H9 (cell line): ENCODE data around the gene ANGPTL1. TPM values are rescaled to one million over a fixed set of nuclear protein-coding genes. Genes with fewer than 3 reads are reported as not detected.

Experiments
- DNase-seq: peaks from one replicate; pipeline ENCODE4 v3.0.0-alpha.2; 2017
- H2AFZ ChIP-seq: one replicate; pipeline ENCODE4 v1.6.1; 2013; ENCODE audit warnings: mild to moderate bottlenecking, low read length, control low read depth, moderate library complexity
- H2AK5ac ChIP-seq: 2 replicates; pipeline ENCODE4 v1.6.1; 2013; ENCODE audit warnings: low read length, control low read depth, mixed read lengths; ENCODE audit not compliant: insufficient read length
- H2BK120ac ChIP-seq: one replicate; pipeline ENCODE4 v1.6.1; 2013; ENCODE audit warnings: low read depth, mild to moderate bottlenecking, low read length, control low read depth, inconsistent platforms; ENCODE audit not compliant: poor library complexity, severe bottlenecking
- H2BK12ac ChIP-seq: 2 replicates; pipeline ENCODE4 v1.6.1; 2013; ENCODE audit warnings: low read length, control low read depth, mixed read lengths, low read depth; ENCODE audit not compliant: insufficient read length
- H2BK15ac ChIP-seq: 2 replicates; pipeline ENCODE4 v1.6.1; 2013; ENCODE audit warnings: low read depth, low read length, control low read depth
- H2BK20ac ChIP-seq: one replicate; pipeline ENCODE4 v1.6.1; 2013; ENCODE audit warnings: low read depth, mild to moderate bottlenecking, low read length, control low read depth, inconsistent platforms; ENCODE audit not compliant: poor library complexity, severe bottlenecking
- H2BK5ac ChIP-seq: 2 replicates; pipeline ENCODE4 v1.6.1; 2013; ENCODE audit warnings: low read length, control low read depth, mixed read lengths; ENCODE audit not compliant: insufficient read length
- H3K14ac ChIP-seq: 2 replicates; pipeline ENCODE4 v1.6.1; 2013; ENCODE audit warnings: low read length, control low read depth; ENCODE audit not compliant: insufficient read depth
- H3K18ac ChIP-seq: 2 replicates; pipeline ENCODE4 v1.6.1; 2013; ENCODE audit warnings: low read depth, mild to moderate bottlenecking, mixed read lengths, low read length, control low read depth; ENCODE audit not compliant: insufficient read length
- H3K23ac ChIP-seq: 2 replicates; pipeline ENCODE4 v1.6.1; 2013; ENCODE audit warnings: low read length, control low read depth, mixed read lengths, low read depth; ENCODE audit not compliant: insufficient read length
- H3K23me2 ChIP-seq: 2 replicates; pipeline ENCODE4 v1.6.1; 2013; ENCODE audit warnings: low read depth, mild to moderate bottlenecking, mixed read lengths, low read length, control low read depth; ENCODE audit not compliant: insufficient read length, poor library complexity, severe bottlenecking
- H3K27ac ChIP-seq: 2 replicates; pipeline ENCODE4 v1.5.1; 2013; ENCODE audit warnings: low read length, control low read depth, mixed read lengths, low read depth; ENCODE audit not compliant: insufficient read length
- H3K27me3 ChIP-seq: 2 replicates; pipeline ENCODE4 v1.6.1; 2013; ENCODE audit warnings: low read length, control low read depth, inconsistent platforms; ENCODE audit not compliant: insufficient read depth
- H3K4ac ChIP-seq: 2 replicates; pipeline ENCODE4 v1.6.1; 2013; ENCODE audit warnings: low read depth, mild to moderate bottlenecking, control low read depth, inconsistent platforms, low read length, moderate library complexity
- H3K4me1 ChIP-seq: 2 replicates; pipeline ENCODE4 v1.6.1; 2013; ENCODE audit warnings: low read length, control low read depth, inconsistent platforms; ENCODE audit not compliant: insufficient read depth
- H3K4me2 ChIP-seq: 2 replicates; pipeline ENCODE4 v1.6.1; 2013; ENCODE audit warnings: low read length, control low read depth, mixed read lengths; ENCODE audit not compliant: insufficient read length, insufficient read depth
- H3K56ac ChIP-seq: 2 replicates; pipeline ENCODE4 v1.6.1; 2013; ENCODE audit warnings: low read depth, mild to moderate bottlenecking, mixed read lengths, low read length, control low read depth; ENCODE audit not compliant: insufficient read length
- H3K79me1 ChIP-seq: 2 replicates; pipeline ENCODE4 v1.6.1; 2013; ENCODE audit warnings: low read depth, mild to moderate bottlenecking, moderate library complexity, low read length, control low read depth, inconsistent platforms; ENCODE audit not compliant: insufficient read depth, poor library complexity, severe bottlenecking
- H3K79me2 ChIP-seq: 2 replicates; pipeline ENCODE4 v1.6.1; 2013; ENCODE audit warnings: low read length, control low read depth, inconsistent platforms; ENCODE audit not compliant: insufficient read depth
- H3K9ac ChIP-seq: 2 replicates; pipeline ENCODE4 v1.6.1; 2013; ENCODE audit warnings: low read length, control low read depth, mixed read lengths; ENCODE audit not compliant: insufficient read length; ENCODE audit errors: extremely low read depth
- H3K9me3 ChIP-seq: one replicate; pipeline ENCODE4 v1.6.1; 2013; ENCODE audit warnings: low read depth, low read length, inconsistent platforms; ENCODE audit not compliant: control insufficient read depth
- H3T11ph ChIP-seq: one replicate; pipeline ENCODE4 v1.6.1; 2013; ENCODE audit warnings: mild to moderate bottlenecking, low read length, control low read depth, inconsistent platforms
- H4K20me1 ChIP-seq: one replicate; pipeline ENCODE4 v1.6.1; 2013; ENCODE audit not compliant: control insufficient read depth, insufficient read length, insufficient read depth
- H4K5ac ChIP-seq: 2 replicates; pipeline ENCODE4 v1.6.1; 2013; ENCODE audit warnings: low read depth, mild to moderate bottlenecking, mixed read lengths, low read length, control low read depth; ENCODE audit not compliant: insufficient read length
- H4K8ac ChIP-seq: replicated peaks from 2 replicates; pipeline ENCODE4 v1.6.1; 2013; ENCODE audit warnings: low read length, control low read depth, mixed read lengths, low read depth; ENCODE audit not compliant: insufficient read length
- H4K91ac ChIP-seq: 2 replicates; pipeline ENCODE4 v1.6.1; 2013; ENCODE audit warnings: low read depth, mild to moderate bottlenecking, moderate library complexity, mixed read lengths, low read length, control low read depth; ENCODE audit not compliant: insufficient read length
- H3K27ac Mint-ChIP-seq, 3 experiments: 2 replicates in 2 of 3; 3 replicates in 1 of 3; pipeline ENCODE4 v1.8.0; 2020 to 2021; ENCODE audit warnings: mixed read lengths in 3 of 3, mild to moderate bottlenecking in 1 of 3, moderate library complexity in 1 of 3
- H3K27me3 Mint-ChIP-seq: 2 replicates; pipeline ENCODE4 v1.8.0; 2021; ENCODE audit warnings: low read depth, mild to moderate bottlenecking, moderate library complexity, mixed read lengths
- H3K36me3 Mint-ChIP-seq, 3 experiments: 2 replicates in 2 of 3; 3 replicates in 1 of 3; pipeline ENCODE4 v1.8.0; 2020 to 2021; ENCODE audit warnings: low read depth in 3 of 3, mixed read lengths in 3 of 3; ENCODE audit not compliant: insufficient read depth in 1 of 3
- H3K4me1 Mint-ChIP-seq, 2 experiments: 2 replicates each; pipeline ENCODE4 v1.8.0; 2020; ENCODE audit warnings: mixed read lengths in 2 of 2
- H3K4me3 Mint-ChIP-seq, 2 experiments: 2 replicates in 1 of 2; 3 replicates in 1 of 2; pipeline ENCODE4 v1.8.0; 2020 to 2021; ENCODE audit warnings: mild to moderate bottlenecking in 2 of 2, mixed read lengths in 2 of 2, moderate library complexity in 1 of 2
- H3K9me3 Mint-ChIP-seq, 2 experiments: 2 replicates in 1 of 2; 3 replicates in 1 of 2; pipeline ENCODE4 v1.8.0; 2020; ENCODE audit warnings: mild to moderate bottlenecking in 2 of 2, mixed read lengths in 2 of 2, moderate library complexity in 1 of 2
- WGBS: extraction: QIAGEN DNeasy Blood & Tissue Kit; methylation state at CpG from one replicate; pipeline ENCODE4 v1.1.7; 2013; ENCODE audit warnings: missing lambda C conversion rate, low lambda C conversion rate, mixed read lengths; ENCODE audit not compliant: insufficient read length; ENCODE audit errors: extremely low coverage; 5-methylcytosine and 5-hydroxymethylcytosine counted together
- total RNA-seq: library from RNA; stranded (reverse); gene quantifications from 2 replicates; pipeline ENCODE4 v1.2.1, GENCODE V29; 2021
- TF ChIP-seq, protein P1 (sequence below): fragments of 200-600 bp; sonication (generic); conservative IDR thresholded peaks from 3 replicates; pipeline ENCODE4 v1.8.0; 2021; ENCODE audit warnings: antibody characterized with exemption, mild to moderate bottlenecking

Gene ANGPTL1
- total RNA-seq, 1 experiment from 2014 or later: not detected

DNA sequence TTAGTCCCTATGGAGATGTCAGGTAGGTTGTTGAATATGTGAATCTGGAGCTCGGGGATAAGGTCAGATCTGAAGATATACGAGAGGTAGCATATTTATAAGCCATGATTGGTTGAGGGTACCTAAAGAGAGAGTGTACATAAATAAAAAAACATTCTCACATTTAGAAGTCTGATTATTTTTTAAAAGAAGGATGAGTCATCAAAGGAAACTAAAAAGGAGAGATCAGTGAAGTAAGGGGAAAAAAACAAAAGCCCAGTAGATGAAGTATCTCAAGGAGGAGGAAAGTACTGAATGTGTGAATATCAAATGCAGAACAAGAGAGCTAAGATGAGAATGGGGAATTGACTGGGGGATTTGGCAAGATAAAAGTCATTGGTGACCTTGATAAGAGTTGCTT lies 15.7 kb upstream of the ANGPTL1 start:
- H3K9me3 Mint-ChIP-seq: no peaks in the 10 kb centered on the region
- TF ChIP-seq, protein P1, sequence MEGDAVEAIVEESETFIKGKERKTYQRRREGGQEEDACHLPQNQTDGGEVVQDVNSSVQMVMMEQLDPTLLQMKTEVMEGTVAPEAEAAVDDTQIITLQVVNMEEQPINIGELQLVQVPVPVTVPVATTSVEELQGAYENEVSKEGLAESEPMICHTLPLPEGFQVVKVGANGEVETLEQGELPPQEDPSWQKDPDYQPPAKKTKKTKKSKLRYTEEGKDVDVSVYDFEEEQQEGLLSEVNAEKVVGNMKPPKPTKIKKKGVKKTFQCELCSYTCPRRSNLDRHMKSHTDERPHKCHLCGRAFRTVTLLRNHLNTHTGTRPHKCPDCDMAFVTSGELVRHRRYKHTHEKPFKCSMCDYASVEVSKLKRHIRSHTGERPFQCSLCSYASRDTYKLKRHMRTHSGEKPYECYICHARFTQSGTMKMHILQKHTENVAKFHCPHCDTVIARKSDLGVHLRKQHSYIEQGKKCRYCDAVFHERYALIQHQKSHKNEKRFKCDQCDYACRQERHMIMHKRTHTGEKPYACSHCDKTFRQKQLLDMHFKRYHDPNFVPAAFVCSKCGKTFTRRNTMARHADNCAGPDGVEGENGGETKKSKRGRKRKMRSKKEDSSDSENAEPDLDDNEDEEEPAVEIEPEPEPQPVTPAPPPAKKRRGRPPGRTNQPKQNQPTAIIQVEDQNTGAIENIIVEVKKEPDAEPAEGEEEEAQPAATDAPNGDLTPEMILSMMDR: no peak
- no peak overlapping the region for H2BK12ac ChIP-seq
- H3K9me3 ChIP-seq: no peaks in the 10 kb centered on the region
- H3K27ac ChIP-seq: no peak overlapping the region
- no peak overlapping the region for H2BK20ac ChIP-seq
- no peak overlapping the region for H4K5ac ChIP-seq
- no peaks in the 10 kb centered on the region for H3K4me1 ChIP-seq
- no peak overlapping the region for H4K8ac ChIP-seq
- H2BK120ac ChIP-seq: no peak overlapping the region
- WGBS: no CpG with 5 or more reads among the region's 2 CpGs
- no peak overlapping the region for H2BK15ac ChIP-seq
- no peaks in the 10 kb centered on the region for H3K27me3 Mint-ChIP-seq
- H3K4me1 Mint-ChIP-seq: no peaks in the 10 kb centered on the region
- H3K14ac ChIP-seq: no peak overlapping the region
- no peaks in the 10 kb centered on the region for H3K79me2 ChIP-seq
- H3T11ph ChIP-seq: no peak overlapping the region
- no peak overlapping the region for H2AK5ac ChIP-seq
- H3K18ac ChIP-seq: no peak overlapping the region
- no peak overlapping the region for H2BK5ac ChIP-seq
- no peak overlapping the region for H3K4ac ChIP-seq
- no peaks in the 10 kb centered on the region for H3K79me1 ChIP-seq
- H3K36me3 Mint-ChIP-seq: peaks cover 0 to 12% (median 10%) of the 10 kb centered on the region in 3 experiments; a peak in 5 of 7 replicates
- no peak overlapping the region for H3K23ac ChIP-seq
- H4K20me1 ChIP-seq: no peaks in the 10 kb centered on the region
- no peaks in the 10 kb centered on the region for H3K27me3 ChIP-seq
- no peak overlapping the region for H2AFZ ChIP-seq
- H3K23me2 ChIP-seq: no peaks in the 10 kb centered on the region
- H4K91ac ChIP-seq: no peak overlapping the region
- no peak for DNase-seq
- H3K4me2 ChIP-seq: no peak overlapping the region
- H3K56ac ChIP-seq: no peak overlapping the region
- no peak overlapping the region for H3K9ac ChIP-seq
- H3K27ac Mint-ChIP-seq: peak overlapping the region in 1 of 3 experiments; percentile 17; a peak in 2 of 7 replicates
- H3K4me3 Mint-ChIP-seq: no peak overlapping the region
